ENCODE results near the gene AGPAT3.

DNA sequence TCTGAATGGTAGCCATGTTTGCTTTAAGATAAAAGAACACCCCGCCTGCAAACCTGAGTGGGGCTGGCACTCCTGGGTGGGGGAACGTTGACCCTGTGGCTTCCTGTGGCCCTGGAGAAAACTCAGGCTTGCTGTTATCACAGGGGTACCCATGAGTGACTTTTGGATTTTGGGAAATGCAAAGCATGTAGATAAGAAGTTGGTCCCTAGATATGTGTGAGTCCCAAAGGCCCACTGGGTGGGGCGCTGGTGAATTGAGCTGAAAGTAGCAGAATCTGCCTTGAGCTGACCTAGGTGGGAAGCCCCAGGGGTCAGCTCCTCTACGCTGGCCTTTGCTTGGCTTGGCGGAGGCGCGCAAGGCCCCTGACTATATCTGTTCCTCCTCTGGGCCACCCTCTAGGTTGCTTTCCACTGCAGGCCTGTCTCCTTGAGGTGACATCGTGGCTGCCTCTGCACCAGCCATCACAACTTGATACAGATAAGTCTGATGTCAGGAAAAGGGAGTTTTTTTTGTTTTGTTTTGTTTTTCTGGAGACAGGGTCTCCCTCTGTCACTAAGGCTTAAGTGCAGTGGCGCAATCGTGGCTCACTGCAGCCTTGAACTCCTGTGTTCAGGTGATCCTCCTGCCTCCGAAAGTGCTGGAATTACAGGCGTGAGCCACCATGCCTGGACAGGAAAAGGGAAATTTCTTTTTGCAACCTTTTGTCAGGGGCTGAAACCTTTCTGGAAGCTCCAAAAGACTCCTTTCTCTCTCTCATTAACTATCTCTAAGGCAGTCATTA is 72.2 kb downstream of the AGPAT3 start:
- TF ChIP-seq CTCF (IDR thresholded peaks at IDR 0.05), result no peak
- TF ChIP-seq POLR2A (IDR thresholded peaks at IDR 0.05), result no peak
- TF ChIP-seq POLR2AphosphoS5 (IDR thresholded peaks at IDR 0.05), result no peak
- no peak for TF ChIP-seq EP300 (IDR thresholded peaks at IDR 0.05)

Data from upper lobe of left lung (tissue), 4 donors.